ENCODE data around the gene SEC14L5.
"Not testable (repeated sequence)": the region's sequence is repeated elsewhere in the genome, so short reads cannot be mapped to it uniquely, and the experiment has no call there.

Gene SEC14L5

DNA sequence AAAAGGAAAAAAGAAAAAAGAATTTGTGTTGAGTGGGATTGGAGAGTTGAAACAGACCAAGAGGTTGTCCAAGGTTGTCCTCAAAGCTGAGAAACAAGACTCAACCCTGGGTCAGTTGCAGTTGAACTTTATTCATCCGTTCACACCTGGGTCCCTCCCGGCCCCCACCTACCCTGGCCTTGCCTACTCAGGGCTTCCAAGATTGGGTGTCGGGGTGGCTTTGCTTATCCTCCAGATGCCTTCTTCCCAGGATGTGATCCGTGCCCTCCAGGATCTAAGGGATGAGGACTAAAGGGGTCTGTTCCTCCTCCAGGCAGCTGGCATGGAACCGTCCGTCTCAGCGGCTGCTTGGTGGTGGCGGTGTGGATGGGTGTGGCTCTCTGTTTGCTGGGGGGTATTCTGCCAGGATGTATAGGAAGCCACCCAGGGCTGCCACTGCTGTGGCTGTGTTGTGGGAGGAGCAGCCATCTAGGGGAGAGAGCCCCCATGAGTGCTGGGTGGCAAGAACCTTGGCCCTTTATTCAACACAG is 85.9 kb downstream of the SEC14L5 start:
- DNase-seq (ENCODE audit: low read depth in 2 of 2): no peak
- TF ChIP-seq, protein P1, sequence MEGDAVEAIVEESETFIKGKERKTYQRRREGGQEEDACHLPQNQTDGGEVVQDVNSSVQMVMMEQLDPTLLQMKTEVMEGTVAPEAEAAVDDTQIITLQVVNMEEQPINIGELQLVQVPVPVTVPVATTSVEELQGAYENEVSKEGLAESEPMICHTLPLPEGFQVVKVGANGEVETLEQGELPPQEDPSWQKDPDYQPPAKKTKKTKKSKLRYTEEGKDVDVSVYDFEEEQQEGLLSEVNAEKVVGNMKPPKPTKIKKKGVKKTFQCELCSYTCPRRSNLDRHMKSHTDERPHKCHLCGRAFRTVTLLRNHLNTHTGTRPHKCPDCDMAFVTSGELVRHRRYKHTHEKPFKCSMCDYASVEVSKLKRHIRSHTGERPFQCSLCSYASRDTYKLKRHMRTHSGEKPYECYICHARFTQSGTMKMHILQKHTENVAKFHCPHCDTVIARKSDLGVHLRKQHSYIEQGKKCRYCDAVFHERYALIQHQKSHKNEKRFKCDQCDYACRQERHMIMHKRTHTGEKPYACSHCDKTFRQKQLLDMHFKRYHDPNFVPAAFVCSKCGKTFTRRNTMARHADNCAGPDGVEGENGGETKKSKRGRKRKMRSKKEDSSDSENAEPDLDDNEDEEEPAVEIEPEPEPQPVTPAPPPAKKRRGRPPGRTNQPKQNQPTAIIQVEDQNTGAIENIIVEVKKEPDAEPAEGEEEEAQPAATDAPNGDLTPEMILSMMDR (IDR thresholded peaks at IDR 0.05; ENCODE audit: low read depth, low read length): no peak
- no peak overlapping the region for H3K4me3 ChIP-seq (replicated peaks in 1 of 2; ENCODE audit: low read depth in 2 of 2, low read length in 2 of 2)

DNA sequence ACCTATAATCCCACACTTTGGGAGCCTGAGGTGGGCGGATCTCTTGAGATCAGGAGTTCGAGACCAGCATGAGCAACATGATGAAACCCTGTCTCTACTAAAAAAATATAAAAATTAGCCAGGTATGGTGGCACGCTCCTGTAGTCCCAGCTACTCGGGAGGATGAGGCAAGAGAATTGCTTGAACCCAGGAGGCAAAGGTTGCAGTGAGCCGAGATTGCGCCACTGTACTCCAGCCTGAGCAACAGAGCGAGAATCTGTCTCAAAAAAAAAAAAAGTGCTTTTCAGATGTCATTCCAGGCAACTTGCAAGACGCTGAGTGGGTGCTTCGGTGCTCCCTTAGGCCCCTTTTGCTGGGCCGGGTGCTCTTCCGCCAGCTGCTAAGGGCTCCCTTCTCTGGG is 86.5 kb downstream of the SEC14L5 start:
- DNase-seq (ENCODE audit: low read depth in 2 of 2); H3K4me3 ChIP-seq (replicated peaks in 1 of 2; ENCODE audit: low read depth in 2 of 2, low read length in 2 of 2): not testable (repeated sequence)

DNA sequence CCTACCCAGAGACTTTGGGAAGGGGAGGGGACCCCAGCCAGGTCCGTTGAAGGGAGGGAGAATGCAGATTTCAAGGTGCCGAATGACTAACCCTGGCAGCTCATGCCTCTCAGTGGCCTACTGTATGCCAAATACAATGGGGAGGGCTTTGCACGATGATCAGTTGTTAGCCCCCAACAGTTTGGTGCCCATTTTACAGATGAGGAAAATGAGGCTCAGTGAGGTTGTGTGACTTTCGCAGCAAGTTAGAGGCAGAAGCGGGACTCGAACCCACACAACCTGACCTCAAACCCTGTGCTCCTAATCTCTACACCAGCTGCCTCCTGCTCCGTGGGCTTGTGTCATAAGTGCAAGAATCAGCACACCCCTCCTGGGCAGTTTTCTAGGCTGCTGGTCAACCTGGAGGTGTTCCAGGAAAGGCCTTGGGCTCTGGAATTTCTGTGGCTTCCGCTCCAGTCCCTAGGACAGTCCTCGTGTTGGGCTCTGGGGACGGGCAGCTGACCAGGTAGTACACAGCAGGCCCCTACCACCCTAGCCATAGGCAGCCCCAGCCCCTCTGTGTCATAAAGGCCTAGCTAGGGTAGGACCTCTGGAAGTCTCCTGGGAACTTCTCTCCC is 87.5 kb downstream of the SEC14L5 start:
- TF ChIP-seq, protein P1 (IDR thresholded peaks at IDR 0.05; ENCODE audit: low read depth, low read length): no peak
- no peak overlapping the region for H3K4me3 ChIP-seq (replicated peaks in 1 of 2; ENCODE audit: low read depth in 2 of 2, low read length in 2 of 2)
- DNase-seq (ENCODE audit: low read depth in 2 of 2): no peak

DNA sequence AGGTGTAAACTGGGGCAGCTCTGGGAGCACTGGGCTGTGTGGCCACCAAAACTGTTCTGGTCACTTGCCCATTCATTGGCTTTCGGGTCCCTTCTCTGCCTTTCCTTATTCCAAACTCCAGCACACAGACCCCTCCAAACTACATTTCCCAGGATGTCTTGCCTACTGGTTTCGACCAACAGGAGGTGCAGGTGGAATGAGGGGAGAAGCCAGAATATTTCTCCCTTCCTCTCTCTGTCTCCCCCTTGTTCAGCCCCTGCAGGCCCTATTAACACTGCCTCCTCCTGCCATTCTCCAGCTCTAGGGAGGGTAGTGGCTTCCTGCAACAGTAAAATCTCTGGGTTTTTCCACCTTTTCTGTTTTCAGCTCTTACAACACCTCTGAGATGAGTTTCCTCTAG is 88.8 kb downstream of the SEC14L5 start:
- no peak overlapping the region for H3K4me3 ChIP-seq (replicated peaks in 1 of 2; ENCODE audit: low read depth in 2 of 2, low read length in 2 of 2)
- DNase-seq (ENCODE audit: low read depth in 2 of 2): no peak
- TF ChIP-seq, protein P1 (IDR thresholded peaks at IDR 0.05; ENCODE audit: low read depth, low read length): no peak

DNA sequence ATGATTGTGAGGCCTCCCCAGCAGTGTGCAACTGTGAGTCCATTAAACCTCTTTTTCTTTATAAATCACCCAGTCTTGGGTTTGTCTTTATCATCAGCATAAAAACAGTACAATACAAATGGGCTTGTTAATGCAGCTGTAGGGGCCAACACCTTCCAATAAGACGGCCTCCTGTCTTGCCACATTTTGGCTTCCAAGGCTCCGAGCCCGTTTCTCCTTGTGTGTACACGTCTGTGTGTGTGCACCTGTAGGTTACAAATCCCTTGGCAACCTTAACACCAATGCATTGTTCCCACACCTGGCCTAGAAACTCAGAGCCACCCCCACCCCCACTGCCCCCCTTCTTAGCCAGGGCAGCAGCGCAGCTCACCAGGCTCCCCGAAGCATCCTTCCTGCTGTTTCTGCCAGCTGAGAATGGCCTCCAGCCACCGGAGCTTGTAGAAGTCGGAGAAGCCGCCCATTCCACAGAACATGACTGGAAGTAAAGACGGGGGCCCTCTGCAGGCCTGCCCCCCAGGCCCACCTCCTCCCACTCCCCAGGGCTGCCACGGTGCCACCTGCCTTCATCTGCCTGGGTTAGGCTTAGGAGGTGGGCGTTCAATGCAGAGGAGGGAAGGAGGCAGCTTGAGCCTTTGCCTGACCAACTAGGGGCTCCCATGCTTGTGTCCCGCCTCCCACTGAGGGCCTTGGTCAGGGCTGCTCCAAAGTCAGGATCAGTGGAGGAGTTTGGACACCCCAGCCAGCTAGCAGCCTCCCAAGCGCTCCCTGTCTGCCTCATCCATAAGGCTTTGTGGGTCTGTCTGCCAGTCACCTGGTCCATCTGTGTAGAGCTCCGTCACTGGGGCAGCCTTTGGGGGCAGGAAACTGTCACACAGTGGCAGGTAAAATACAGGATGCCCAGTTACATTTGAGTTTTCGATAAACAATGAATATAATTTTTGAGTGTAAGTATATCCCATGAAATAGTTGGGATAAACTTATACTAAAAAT is 97.0 kb downstream of the SEC14L5 start:
- DNase-seq (ENCODE audit: low read depth in 2 of 2): no peak
- H3K4me3 ChIP-seq (replicated peaks in 1 of 2; ENCODE audit: low read depth in 2 of 2, low read length in 2 of 2): no peak overlapping the region
- TF ChIP-seq, protein P1 (IDR thresholded peaks at IDR 0.05; ENCODE audit: low read depth, low read length): no peak

DNA sequence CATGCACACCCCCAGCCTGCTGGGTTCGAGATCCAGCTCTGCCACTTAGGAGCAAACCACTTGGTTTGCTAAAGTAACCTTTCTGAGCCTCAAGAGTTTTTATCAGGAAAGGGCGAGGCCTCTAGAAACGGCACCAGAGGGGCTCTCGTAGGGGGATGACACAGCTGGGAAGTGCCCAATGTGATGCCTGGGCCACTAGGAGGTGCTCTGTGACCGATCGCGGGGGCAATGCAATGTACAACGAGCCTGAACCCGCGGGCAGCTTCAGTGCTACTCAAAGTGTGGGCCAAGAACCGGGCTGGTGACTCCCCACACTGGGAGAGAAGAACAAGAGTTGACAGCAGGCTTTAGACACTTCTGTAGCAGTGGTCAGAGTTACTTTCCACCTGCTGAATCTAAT is 98.2 kb downstream of the SEC14L5 start:
- TF ChIP-seq, protein P1 (IDR thresholded peaks at IDR 0.05; ENCODE audit: low read depth, low read length): peak; percentile 64
- H3K4me3 ChIP-seq (replicated peaks in 1 of 2; ENCODE audit: low read depth in 2 of 2, low read length in 2 of 2): no peak overlapping the region
- peak in 1 of 2 donors; percentile 43 for DNase-seq (ENCODE audit: low read depth in 2 of 2)

DNA sequence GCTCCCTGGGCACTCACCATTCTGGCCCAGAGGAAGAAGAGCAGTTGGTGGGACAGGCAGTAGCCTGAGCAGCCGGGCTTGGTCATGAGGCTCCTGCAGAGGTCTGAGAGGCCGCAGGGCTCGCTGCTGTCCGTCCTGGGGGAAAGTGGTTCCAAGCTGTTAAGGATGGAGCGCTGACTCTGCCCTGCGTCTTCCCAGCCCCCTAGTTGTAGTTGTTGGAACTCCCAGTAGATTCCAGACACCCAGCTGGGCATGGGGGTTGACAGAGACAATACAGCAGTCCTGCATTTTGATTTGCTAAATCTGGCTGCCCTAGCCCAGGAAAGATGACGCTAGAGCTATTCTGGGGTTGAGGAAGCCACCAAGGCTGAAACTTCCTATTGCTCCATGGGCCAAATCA is 100.3 kb downstream of the SEC14L5 start:
- TF ChIP-seq, protein P1 (IDR thresholded peaks at IDR 0.05; ENCODE audit: low read depth, low read length): peak; percentile 47
- H3K4me3 ChIP-seq (replicated peaks in 1 of 2; ENCODE audit: low read depth in 2 of 2, low read length in 2 of 2): no peak overlapping the region
- peak; percentile 23 to 30 for DNase-seq (ENCODE audit: low read depth in 2 of 2)
